Jurkat, Clone E6-1 (cell line): Measurements from ENCODE around the gene PLXDC2.
"Not testable (repeated sequence)": the region's sequence is repeated elsewhere in the genome, so short reads cannot be mapped to it uniquely, and the experiment has no call there.

ENCODE experiments used
- DNase-seq: peaks from one replicate; pipeline ENCODE4 v3.0.0-alpha.2; 2011; ENCODE audit warnings: low read depth, low spot score
- H3K4me3 ChIP-seq: 2 replicates; pipeline ENCODE4 v1.5.1; 2011; ENCODE audit warnings: mild to moderate bottlenecking, low read length, control low read depth, moderate library complexity

Gene PLXDC2

GRCh38 chr10:19999431-19999830, 183.2 kb downstream of the PLXDC2 start:
- no peak for DNase-seq
- H3K4me3 ChIP-seq = no peak overlapping the region

- not testable (repeated sequence) for H3K4me3 ChIP-seq, DNase-seq
Observed at GRCh38 chr10:20002026-20002425, 185.8 kb downstream of the PLXDC2 start.

- no peak for DNase-seq
- no peak overlapping the region for H3K4me3 ChIP-seq
Observed at GRCh38 chr10:20002657-20003056, 186.4 kb downstream of the PLXDC2 start.

- H3K4me3 ChIP-seq = no peak overlapping the region
- no peak for DNase-seq
Observed at GRCh38 chr10:20004087-20004523, 187.9 kb downstream of the PLXDC2 start.

GRCh38 chr10:20005638-20006037, 189.4 kb downstream of the PLXDC2 start:
- DNase-seq = no peak
- H3K4me3 ChIP-seq = no peak overlapping the region

GRCh38 chr10:20006169-20006870, 190.1 kb downstream of the PLXDC2 start:
- H3K4me3 ChIP-seq = no peak overlapping the region
- DNase-seq = no peak

- no peak overlapping the region for H3K4me3 ChIP-seq
- DNase-seq = no peak
Observed at GRCh38 chr10:20007426-20007825, 191.2 kb downstream of the PLXDC2 start.

- no peak overlapping the region for H3K4me3 ChIP-seq
- no peak for DNase-seq
Observed at GRCh38 chr10:20013991-20014750, 197.9 kb downstream of the PLXDC2 start.

GRCh38 chr10:20017961-20018360, 201.7 kb downstream of the PLXDC2 start:
- no peak for DNase-seq
- H3K4me3 ChIP-seq = no peak overlapping the region

- no peak for DNase-seq
- H3K4me3 ChIP-seq = no peak overlapping the region
Observed at GRCh38 chr10:20020677-20021076, 204.4 kb downstream of the PLXDC2 start.

- no peak for DNase-seq
- no peak overlapping the region for H3K4me3 ChIP-seq
Observed at GRCh38 chr10:20029523-20029922, 213.3 kb downstream of the PLXDC2 start.

GRCh38 chr10:20033476-20033875, 217.2 kb downstream of the PLXDC2 start:
- no peak overlapping the region for H3K4me3 ChIP-seq
- no peak for DNase-seq

- H3K4me3 ChIP-seq = no peak overlapping the region
- no peak for DNase-seq
Observed at GRCh38 chr10:20034732-20035131, 218.5 kb downstream of the PLXDC2 start.

GRCh38 chr10:20040012-20040411, 223.8 kb downstream of the PLXDC2 start:
- no peak for DNase-seq
- no peak overlapping the region for H3K4me3 ChIP-seq

GRCh38 chr10:20041931-20042330, 225.7 kb downstream of the PLXDC2 start:
- no peak for DNase-seq
- no peak overlapping the region for H3K4me3 ChIP-seq

- H3K4me3 ChIP-seq = not testable (repeated sequence)
Observed at GRCh38 chr10:20045100-20045499, 228.9 kb downstream of the PLXDC2 start.

GRCh38 chr10:20048161-20048560, 231.9 kb downstream of the PLXDC2 start:
- no peak overlapping the region for H3K4me3 ChIP-seq
- DNase-seq = no peak

More at GRCh38 chr10:20045100-20045499, 228.9 kb downstream of the PLXDC2 start:
- DNase-seq = not testable (repeated sequence)

GRCh38 chr10:20058135-20058534, 241.9 kb downstream of the PLXDC2 start:
- H3K4me3 ChIP-seq = no peak overlapping the region
- no peak for DNase-seq

GRCh38 chr10:20059084-20059835, 243.0 kb downstream of the PLXDC2 start:
- no peak for DNase-seq
- H3K4me3 ChIP-seq = no peak overlapping the region

- no peak for DNase-seq
- H3K4me3 ChIP-seq = no peak overlapping the region
Observed at GRCh38 chr10:20065814-20066213, 249.6 kb downstream of the PLXDC2 start.
